ENCODE measurements around the gene CPLANE1.
"Not testable (repeated sequence)": the region's sequence is repeated elsewhere in the genome, so short reads cannot be mapped to it uniquely, and the experiment has no call there.

Gene CPLANE1

GRCh38 chr5:37248970-37249814 is at the start of gene CPLANE1:
Gene CPLANE1, minus strand, starts transcription at chr5:37249376. Its CDS starts 1,678 bp downstream, at chr5:37247698.
- DNase-seq (ENCODE audit: low read depth in 2 of 2) = peak; percentile 13 to 51

- not testable (repeated sequence) for DNase-seq (ENCODE audit: low read depth in 2 of 2)
Observed at GRCh38 chr5:37296313-37296712, 47.1 kb upstream of the CPLANE1 start.

GRCh38 chr5:37283214-37283820 is 34.1 kb upstream of the CPLANE1 start:
- no peak for DNase-seq (ENCODE audit: low read depth in 2 of 2)

- no peak for DNase-seq (ENCODE audit: low read depth in 2 of 2)
Observed at GRCh38 chr5:37275511-37275910, 26.3 kb upstream of the CPLANE1 start.

GRCh38 chr5:37272511-37272910 is 23.3 kb upstream of the CPLANE1 start:
- no peak for DNase-seq (ENCODE audit: low read depth in 2 of 2)

- DNase-seq (ENCODE audit: low read depth in 2 of 2) = not testable (repeated sequence)
Observed at GRCh38 chr5:37268100-37268499, 18.9 kb upstream of the CPLANE1 start.

- no peak for DNase-seq (ENCODE audit: low read depth in 2 of 2)
Observed at GRCh38 chr5:37255774-37256358, 6.7 kb upstream of the CPLANE1 start.

GRCh38 chr5:37254581-37254980 is 5.4 kb upstream of the CPLANE1 start:
- DNase-seq (ENCODE audit: low read depth in 2 of 2) = no peak

- DNase-seq (ENCODE audit: low read depth in 2 of 2) = no peak
Observed at GRCh38 chr5:37251665-37252064, 2.5 kb upstream of the CPLANE1 start.

- DNase-seq (ENCODE audit: low read depth in 2 of 2) = no peak
Observed at GRCh38 chr5:37249815-37250164, 614 bp upstream of the CPLANE1 start.

GRCh38 chr5:37248421-37248969 is 681 bp downstream of the CPLANE1 start:
- DNase-seq (ENCODE audit: low read depth in 2 of 2) = no peak

GRCh38 chr5:37247496-37247895 is 1.7 kb downstream of the CPLANE1 start:
- DNase-seq (ENCODE audit: low read depth in 2 of 2) = no peak

GRCh38 chr5:37247036-37247435 is 2.1 kb downstream of the CPLANE1 start:
- DNase-seq (ENCODE audit: low read depth in 2 of 2) = no peak

GRCh38 chr5:37234288-37234687 is 14.9 kb downstream of the CPLANE1 start:
- DNase-seq (ENCODE audit: low read depth in 2 of 2) = no peak

GRCh38 chr5:37226377-37226776 is 22.8 kb downstream of the CPLANE1 start:
- no peak for DNase-seq (ENCODE audit: low read depth in 2 of 2)

GRCh38 chr5:37222181-37222580 is 27.0 kb downstream of the CPLANE1 start:
- no peak for DNase-seq (ENCODE audit: low read depth in 2 of 2)

GRCh38 chr5:37220426-37220825 is 28.8 kb downstream of the CPLANE1 start:
- DNase-seq (ENCODE audit: low read depth in 2 of 2) = not testable (repeated sequence)

- DNase-seq (ENCODE audit: low read depth in 2 of 2) = not testable (repeated sequence)
Observed at GRCh38 chr5:37219384-37219783, 29.8 kb downstream of the CPLANE1 start.

- no peak for DNase-seq (ENCODE audit: low read depth in 2 of 2)
Observed at GRCh38 chr5:37217976-37218375, 31.2 kb downstream of the CPLANE1 start.

- DNase-seq (ENCODE audit: low read depth in 2 of 2) = no peak
Observed at GRCh38 chr5:37214550-37214949, 34.6 kb downstream of the CPLANE1 start.

- DNase-seq (ENCODE audit: low read depth in 2 of 2) = no peak
Observed at GRCh38 chr5:37212096-37212495, 37.1 kb downstream of the CPLANE1 start.

GRCh38 chr5:37211661-37212060 is 37.5 kb downstream of the CPLANE1 start:
- no peak for DNase-seq (ENCODE audit: low read depth in 2 of 2)

Data from stimulated activated CD4-positive, alpha-beta T cell treated with anti-CD3 and anti-CD28 coated beads, Interleukin-12 subunit alpha, Interleukin-12 subunit beta, amount 100 ng/mL, for 24 hours (primary cell).